DND-41 (cell line): ENCODE data around the gene SHISA6.

Experiments used
- ATAC-seq: fragments of 200-7000 bp; cut with Tn5 transposase; 3 replicates; pipeline ENCODE4 v1.9.1; 2021; ENCODE audit warnings: low read depth; ENCODE audit not compliant: insufficient read depth
- DNase-seq: peaks from one replicate; pipeline ENCODE4 v3.0.0-alpha.2; 2020
- H2AFZ ChIP-seq: 2 replicates; pipeline ENCODE4 v1.6.0; 2012; ENCODE audit warnings: low read depth, low read length
- H3K27ac ChIP-seq: 2 replicates; pipeline ENCODE4 v1.5.1; 2012; ENCODE audit warnings: low read length, inconsistent platforms
- H3K27me3 ChIP-seq: fragments of 200-600 bp; sonication (generic); 2 replicates; pipeline ENCODE4 v1.6.0; 2012; ENCODE audit warnings: low read length, mild to moderate bottlenecking, inconsistent platforms; ENCODE audit not compliant: insufficient read depth, poor library complexity
- H3K36me3 ChIP-seq: 2 replicates; pipeline ENCODE4 v1.5.1; 2012; ENCODE audit warnings: low read length, inconsistent platforms; ENCODE audit not compliant: insufficient read depth
- H3K4me1 ChIP-seq: 2 replicates; pipeline ENCODE4 v1.5.1; 2012; ENCODE audit warnings: mild to moderate bottlenecking, low read length; ENCODE audit not compliant: insufficient read depth
- H3K4me2 ChIP-seq: 2 replicates; pipeline ENCODE4 v1.6.0; 2012; ENCODE audit warnings: mild to moderate bottlenecking, moderate library complexity, low read length, inconsistent platforms; ENCODE audit not compliant: insufficient read depth
- H3K4me3 ChIP-seq, 2 experiments: fragments of 200-600 bp in 1 of 2; shearing (Covaris generic) in 1 of 2; 2 replicates each; pipeline ENCODE4 v1.5.1; 2012 to 2016; ENCODE audit warnings: inconsistent platforms in 2 of 2, low read length in 2 of 2, mild to moderate bottlenecking in 2 of 2, low read depth in 1 of 2, moderate library complexity in 1 of 2
- H3K79me2 ChIP-seq: 2 replicates; pipeline ENCODE4 v1.6.0; 2012; ENCODE audit warnings: low read length, inconsistent platforms; ENCODE audit not compliant: insufficient read depth
- H3K9ac ChIP-seq: 2 replicates; pipeline ENCODE4 v1.6.0; 2012; ENCODE audit warnings: low read depth, mild to moderate bottlenecking, inconsistent platforms, low read length, moderate library complexity
- H3K9me3 ChIP-seq: 2 replicates; pipeline ENCODE4 v1.5.1; 2012; ENCODE audit warnings: low read length, moderate library complexity, mild to moderate bottlenecking, inconsistent platforms; ENCODE audit not compliant: insufficient read depth, severe bottlenecking
- H4K20me1 ChIP-seq: 2 replicates; pipeline ENCODE4 v1.6.0; 2012; ENCODE audit warnings: low read length; ENCODE audit not compliant: insufficient read depth
- CTCF ChIP-seq: IDR thresholded peaks from 2 replicates; pipeline ENCODE4 v1.5.1; 2012; ENCODE audit warnings: borderline replicate concordance, low read length, moderate library complexity, mild to moderate bottlenecking; ENCODE audit not compliant: poor library complexity, severe bottlenecking; ENCODE audit errors: extremely low read depth
- EZH2 ChIP-seq: IDR thresholded peaks from 3 replicates; pipeline ENCODE4 v1.6.1; 2012; ENCODE audit warnings: borderline replicate concordance, low read depth, mild to moderate bottlenecking, moderate library complexity, low read length, inconsistent platforms; ENCODE audit not compliant: severe bottlenecking

SHISA6 gene

GRCh38 chr17:11488407-11488806 is 247.4 kb downstream of the SHISA6 start:
- DNase-seq (no peak), ATAC-seq (no peak)
- no peak for TF ChIP-seq EZH2
- no peak for TF ChIP-seq CTCF
- no peak overlapping the region for H3K27ac ChIP-seq
- no peaks in the 10 kb centered on the region for H3K27me3 ChIP-seq
- no peak overlapping the region for H3K9ac ChIP-seq
- H3K4me1 ChIP-seq: no peaks in the 10 kb centered on the region
- H3K4me2 ChIP-seq: no peak overlapping the region
- H3K79me2 ChIP-seq: no peaks in the 10 kb centered on the region
- no peak overlapping the region for H3K4me3 ChIP-seq
- no peaks in the 10 kb centered on the region for H3K9me3 ChIP-seq
- no peaks in the 10 kb centered on the region for H4K20me1 ChIP-seq
- H2AFZ ChIP-seq: no peak overlapping the region
- no peaks in the 10 kb centered on the region for H3K36me3 ChIP-seq

DNA sequence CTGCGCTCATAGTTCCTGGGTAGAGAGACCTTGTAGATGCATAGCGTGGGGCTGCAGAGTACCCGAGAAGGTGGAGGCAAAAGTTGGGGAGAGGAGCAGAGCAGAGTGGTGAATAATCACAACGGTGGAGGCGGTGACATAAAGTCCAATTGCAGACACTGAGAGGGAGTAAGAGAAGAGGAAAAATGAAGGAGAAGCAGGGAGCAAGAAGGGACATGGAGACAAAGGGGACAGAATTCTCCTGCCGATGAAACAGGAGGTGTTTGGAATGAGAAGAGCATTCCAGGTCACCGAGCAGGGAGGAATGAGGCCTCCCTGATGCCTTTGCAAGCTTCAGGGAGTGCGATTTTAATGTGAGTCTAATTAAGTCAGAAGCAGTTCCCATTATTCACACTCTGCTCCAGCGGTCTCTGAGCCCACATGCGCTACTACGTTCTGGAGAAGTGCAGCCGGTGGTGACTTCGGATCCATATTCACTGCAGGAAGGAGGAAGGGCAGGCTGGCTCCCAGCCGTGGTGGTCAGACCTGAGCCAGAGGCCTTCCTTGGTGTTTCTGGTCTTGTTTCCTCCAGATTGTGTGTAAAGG is 249.2 kb downstream of the SHISA6 start:
- Histone ChIP-seq H3K27me3 (no peaks in the 10 kb centered on the region), H3K36me3 (no peaks in the 10 kb centered on the region), H3K27ac (no peak overlapping the region), H3K4me1 (no peaks in the 10 kb centered on the region), H3K4me3 (no peak overlapping the region), H3K9ac (no peak overlapping the region), H3K9me3 (no peaks in the 10 kb centered on the region), H3K4me2 (no peak overlapping the region), H4K20me1 (no peaks in the 10 kb centered on the region), H2AFZ (no peak overlapping the region), H3K79me2 (no peaks in the 10 kb centered on the region)
- ATAC-seq (no peak), DNase-seq (no peak)
- TF ChIP-seq EZH2: no peak
- TF ChIP-seq CTCF: no peak

DNA sequence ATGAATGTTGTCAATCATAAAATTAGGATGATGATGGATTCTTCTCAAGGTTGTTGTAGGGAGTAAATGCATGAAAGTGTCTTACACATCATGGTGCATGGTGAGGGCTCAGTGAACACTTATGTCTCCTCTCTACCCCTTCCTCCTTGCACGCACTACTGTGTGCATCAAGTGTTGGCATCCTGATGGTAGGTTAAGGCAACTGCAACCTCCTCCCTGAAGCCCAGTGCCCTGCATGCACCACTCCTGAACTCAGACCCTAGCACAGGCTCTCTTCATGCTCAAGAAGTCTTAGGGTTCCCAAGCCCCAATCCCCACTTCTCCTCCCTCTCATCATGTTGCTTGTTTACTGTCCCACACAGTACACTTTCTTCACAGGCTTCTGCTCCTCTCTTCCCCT is 251.5 kb downstream of the SHISA6 start:
- no peak for TF ChIP-seq EZH2
- TF ChIP-seq CTCF: no peak

DNA sequence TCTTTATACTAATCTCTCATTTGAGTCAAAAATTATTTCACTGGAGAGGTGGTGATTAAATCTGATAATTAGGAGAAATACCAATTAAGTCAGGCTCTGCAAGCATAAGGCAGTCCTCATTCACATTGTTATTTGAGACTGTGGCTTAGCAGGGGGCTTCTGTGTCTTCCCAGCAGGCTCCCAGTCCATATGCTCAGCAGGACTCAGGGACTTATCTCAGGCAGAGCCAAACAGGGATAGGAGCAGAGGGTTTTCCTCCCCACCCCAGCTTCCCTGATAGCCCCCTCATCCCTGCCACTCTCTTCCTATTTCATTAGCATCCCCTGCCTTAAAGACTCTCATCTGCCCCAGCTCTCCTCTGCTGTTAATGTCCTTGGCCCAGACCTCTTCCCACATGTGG is 252.9 kb downstream of the SHISA6 start:
- no peaks in the 10 kb centered on the region for H3K36me3 ChIP-seq
- ATAC-seq: no peak
- no peak overlapping the region for H2AFZ ChIP-seq
- no peak overlapping the region for H3K4me3 ChIP-seq
- no peak for TF ChIP-seq EZH2
- no peak for TF ChIP-seq CTCF
- no peaks in the 10 kb centered on the region for H3K27me3 ChIP-seq
- no peak for DNase-seq
- H3K79me2 ChIP-seq: no peaks in the 10 kb centered on the region
- H4K20me1 ChIP-seq: no peaks in the 10 kb centered on the region
- H3K27ac ChIP-seq: no peak overlapping the region
- H3K9me3 ChIP-seq: no peaks in the 10 kb centered on the region
- no peak overlapping the region for H3K4me2 ChIP-seq
- no peak overlapping the region for H3K9ac ChIP-seq
- H3K4me1 ChIP-seq: no peaks in the 10 kb centered on the region

More for the DNA sequence above, 251.5 kb downstream of the SHISA6 start:
- H3K27me3 ChIP-seq: no peaks in the 10 kb centered on the region
- no peaks in the 10 kb centered on the region for H3K4me1 ChIP-seq
- no peak overlapping the region for H2AFZ ChIP-seq
- H3K27ac ChIP-seq: no peak overlapping the region
- no peaks in the 10 kb centered on the region for H3K9me3 ChIP-seq
- no peaks in the 10 kb centered on the region for H4K20me1 ChIP-seq
- H3K4me2 ChIP-seq: no peak overlapping the region
- no peak for ATAC-seq
- no peaks in the 10 kb centered on the region for H3K79me2 ChIP-seq
- H3K4me3 ChIP-seq: no peak overlapping the region
- H3K9ac ChIP-seq: no peak overlapping the region
- no peaks in the 10 kb centered on the region for H3K36me3 ChIP-seq
- DNase-seq: no peak
